IMR-90 (cell line): ENCODE measurements around the gene MEN1. TPM values are rescaled to one million over a fixed set of nuclear protein-coding genes. Genes with fewer than 3 reads are reported as not detected.

ENCODE experiments used
- NFE2L2 ChIP-seq: fragments of 150-350 bp; IDR thresholded peaks from 2 replicates; pipeline ENCODE4 v1.6.1; 2016; ENCODE audit warnings: low read depth, mild to moderate bottlenecking, low read length
- polyA plus RNA-seq, 3 experiments: library from polyadenylated mRNA; depleted of rRNA; stranded (reverse); fragments of >200 nt; gene quantifications; 2 replicates each; pipeline ENCODE4 v1.2.3, GENCODE V29; 2012; ENCODE audit warnings: low replicate concordance in 1 of 3
- total RNA-seq: library from RNA; depleted of rRNA; stranded (reverse); fragments of >200 nt; gene quantifications from 2 replicates; pipeline ENCODE4 v1.2.3, GENCODE V29; 2012
- TF ChIP-seq, protein P1 (sequence below): fragments of 150-350 bp; IDR thresholded peaks from 2 replicates; pipeline ENCODE4 v1.6.1; 2016; ENCODE audit warnings: low read depth, mild to moderate bottlenecking, low read length, moderate library complexity, borderline replicate concordance

The MEN1 gene
- total and polyA plus RNA-seq, 2 of the 4 experiments (the other 2 are of a cell fraction), result 8.8 to 35.7 TPM

DNA sequence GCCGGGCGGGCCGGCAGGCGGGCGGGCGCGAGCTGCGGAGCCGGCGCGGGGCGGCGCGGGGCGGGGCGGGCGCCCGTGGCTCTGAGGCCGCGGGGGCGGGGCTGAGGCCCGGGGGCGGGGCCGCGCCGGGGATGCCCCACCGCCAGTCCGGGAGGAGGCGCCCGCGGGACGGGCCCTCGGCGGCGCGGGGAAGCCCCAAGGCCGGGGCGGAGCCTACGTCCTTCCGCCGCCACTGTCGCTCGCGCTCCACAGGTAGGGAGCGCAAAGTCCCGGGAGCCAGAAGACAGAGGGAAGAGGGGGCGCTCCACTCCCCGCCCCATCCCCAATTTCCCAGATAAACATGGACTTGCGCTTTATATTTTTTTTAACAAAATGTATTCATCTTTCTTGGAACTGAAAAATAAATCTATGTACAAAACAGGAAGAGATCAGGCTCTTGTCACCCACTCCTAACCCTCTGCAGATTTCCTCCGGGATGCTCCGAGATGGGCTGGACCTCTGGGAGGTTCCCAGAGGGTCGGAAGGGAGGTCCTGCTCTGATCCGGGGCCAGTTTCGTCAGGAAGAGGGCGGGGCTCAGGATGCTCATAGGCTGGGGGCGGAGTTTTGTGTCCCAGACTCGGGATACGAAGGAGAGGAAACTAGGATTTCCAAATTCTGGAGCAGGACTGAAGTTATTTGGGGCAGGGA is 7.0 kb downstream of the MEN1 start, which contains the start of gene MAP4K2 (continued):
- TF ChIP-seq, protein P1, sequence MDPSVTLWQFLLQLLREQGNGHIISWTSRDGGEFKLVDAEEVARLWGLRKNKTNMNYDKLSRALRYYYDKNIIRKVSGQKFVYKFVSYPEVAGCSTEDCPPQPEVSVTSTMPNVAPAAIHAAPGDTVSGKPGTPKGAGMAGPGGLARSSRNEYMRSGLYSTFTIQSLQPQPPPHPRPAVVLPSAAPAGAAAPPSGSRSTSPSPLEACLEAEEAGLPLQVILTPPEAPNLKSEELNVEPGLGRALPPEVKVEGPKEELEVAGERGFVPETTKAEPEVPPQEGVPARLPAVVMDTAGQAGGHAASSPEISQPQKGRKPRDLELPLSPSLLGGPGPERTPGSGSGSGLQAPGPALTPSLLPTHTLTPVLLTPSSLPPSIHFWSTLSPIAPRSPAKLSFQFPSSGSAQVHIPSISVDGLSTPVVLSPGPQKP, result no peak
- TF ChIP-seq NFE2L2, result no peak
